ENCODE measurements around the gene FHOD3.

Gene FHOD3

DNA sequence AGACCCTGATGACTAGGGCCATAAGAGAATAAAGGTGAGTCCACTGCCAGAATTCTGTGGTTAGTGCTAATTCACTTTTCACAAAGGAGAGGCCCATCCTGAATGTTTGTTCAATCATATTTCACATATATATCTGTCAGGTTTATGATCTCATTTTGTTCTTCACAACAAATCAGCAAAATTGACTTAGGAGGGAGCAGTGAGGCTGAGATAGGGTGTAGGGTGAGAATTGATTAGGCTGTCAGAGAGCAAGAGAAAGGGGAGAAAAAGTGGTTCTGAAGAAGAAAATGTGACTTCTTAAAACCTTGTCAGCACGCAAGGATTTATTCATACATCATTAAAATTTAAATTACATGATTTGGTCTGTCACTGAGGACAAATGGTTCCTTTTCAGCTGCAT is 117.7 kb downstream of the FHOD3 start:
- no peak for DNase-seq

DNA sequence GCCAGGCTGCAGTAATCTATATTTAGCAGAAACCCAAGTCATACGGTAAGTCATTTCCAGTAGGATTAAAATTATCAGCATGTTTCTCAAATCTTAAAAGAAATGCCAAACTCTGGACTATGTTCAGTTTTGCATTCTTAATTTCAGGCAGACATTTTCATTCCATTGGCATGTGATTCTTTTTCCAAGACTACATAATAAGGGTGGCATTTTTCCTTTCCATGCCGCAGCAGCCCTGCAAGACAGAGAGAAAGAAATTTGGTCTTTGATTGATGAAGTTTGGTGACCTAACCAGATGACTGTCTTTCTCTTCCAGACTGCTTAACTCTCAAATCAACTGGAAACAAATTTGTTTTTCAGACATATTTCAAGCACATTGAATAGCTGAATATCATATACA is 118.1 kb downstream of the FHOD3 start:
- DNase-seq = no peak

DNA sequence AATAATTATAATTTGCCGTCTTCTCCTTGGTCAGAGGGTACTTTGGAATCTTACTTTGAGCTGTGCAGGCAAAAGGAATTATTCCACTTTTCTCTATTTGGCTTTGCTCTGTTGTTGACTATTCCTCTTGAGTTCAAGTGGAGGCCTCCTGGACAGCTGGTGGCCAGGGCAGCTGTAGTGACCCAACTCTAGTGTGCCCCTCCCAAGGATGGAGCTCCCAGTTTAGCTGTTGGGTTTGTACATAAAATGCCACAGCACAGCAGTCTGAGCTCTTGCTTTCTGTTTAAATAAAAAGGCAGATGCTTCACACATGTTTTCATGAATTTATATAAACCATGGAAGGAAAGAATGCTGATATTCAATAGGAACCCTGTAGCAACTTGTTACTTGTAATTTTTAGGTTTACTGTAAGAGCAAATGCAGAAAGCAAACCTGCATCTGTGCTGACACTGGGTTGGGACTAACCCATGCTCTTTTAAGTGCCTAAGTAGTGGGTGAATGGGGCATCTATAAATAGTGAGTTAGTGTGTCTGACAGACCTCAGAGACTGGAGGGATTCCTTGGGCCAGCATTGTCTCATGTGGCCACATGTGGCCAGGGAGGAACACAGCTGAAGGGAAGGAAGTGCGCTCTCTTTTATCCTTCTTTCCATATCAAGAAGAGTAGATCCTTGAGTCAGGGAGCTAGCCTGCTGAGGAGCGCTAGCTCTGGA is 121.8 kb downstream of the FHOD3 start:
- DNase-seq = no peak

DNA sequence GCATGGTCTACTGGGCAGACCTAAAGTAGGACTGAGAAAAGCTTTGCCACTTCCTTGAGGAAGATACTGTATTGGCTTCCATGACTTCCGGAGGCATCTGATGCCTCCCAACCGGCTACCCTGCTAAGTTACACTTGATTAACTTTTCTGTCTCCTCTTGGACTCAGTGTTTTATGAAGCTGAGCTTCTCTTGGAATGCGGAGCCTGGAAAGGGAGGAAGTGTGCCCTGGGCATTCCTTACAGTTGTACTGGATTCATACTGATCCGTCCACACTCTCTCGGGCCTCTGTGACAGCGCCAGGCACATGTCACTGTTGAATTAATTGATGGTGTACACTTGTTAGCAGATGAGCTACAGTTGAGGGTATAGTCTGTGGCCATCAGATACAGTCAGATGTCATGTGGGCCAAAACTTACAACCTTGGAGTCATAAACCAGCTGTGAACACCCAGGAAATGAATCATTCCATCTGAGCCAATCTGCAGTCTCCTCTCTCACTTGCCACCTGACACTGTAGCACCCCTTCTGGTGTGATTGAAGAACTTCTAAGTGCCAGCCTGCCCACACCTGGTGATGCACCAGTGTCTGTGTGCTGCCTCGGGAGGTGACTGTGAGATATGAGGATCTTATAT is 122.5 kb downstream of the FHOD3 start:
- no peak for DNase-seq

DNA sequence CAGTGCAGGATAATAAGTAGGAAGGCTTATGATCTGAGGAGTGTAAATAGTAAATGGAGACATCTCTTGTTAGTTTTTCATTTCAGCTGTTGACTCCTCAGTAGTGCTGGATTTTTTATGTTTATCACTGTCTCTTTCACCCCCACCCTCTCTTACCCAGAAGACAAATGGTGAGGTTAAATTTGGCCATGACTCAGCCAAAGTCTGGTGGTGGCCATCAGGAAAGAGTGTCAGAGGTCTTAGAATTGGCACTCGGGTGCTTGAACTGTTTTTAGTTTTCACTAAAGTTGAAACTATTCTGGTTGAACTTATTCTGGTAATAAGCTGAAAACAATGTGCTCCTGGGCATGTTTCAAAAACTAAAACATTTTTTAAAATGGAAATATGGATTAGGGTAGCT is 123.3 kb downstream of the FHOD3 start:
- DNase-seq = no peak

DNA sequence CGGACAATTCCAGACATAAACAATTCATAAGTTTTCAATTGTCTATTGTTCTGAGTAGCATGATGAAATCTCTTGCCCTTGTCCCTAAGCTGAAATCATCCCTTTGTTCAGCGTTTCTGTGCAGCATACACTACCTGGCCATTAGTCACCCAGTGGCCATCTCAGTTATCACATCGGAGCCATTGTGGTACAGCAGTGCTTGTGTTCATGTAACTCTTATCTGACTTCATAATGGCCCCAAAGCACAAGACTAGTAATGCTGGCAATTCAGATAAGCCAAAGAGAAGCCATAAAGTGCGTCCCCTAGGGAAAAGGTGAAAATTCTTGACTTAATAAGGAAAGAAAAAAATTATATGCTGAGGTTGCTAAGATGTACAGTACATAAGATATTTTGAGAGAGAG is 127.2 kb downstream of the FHOD3 start:
- no peak for DNase-seq

DNA sequence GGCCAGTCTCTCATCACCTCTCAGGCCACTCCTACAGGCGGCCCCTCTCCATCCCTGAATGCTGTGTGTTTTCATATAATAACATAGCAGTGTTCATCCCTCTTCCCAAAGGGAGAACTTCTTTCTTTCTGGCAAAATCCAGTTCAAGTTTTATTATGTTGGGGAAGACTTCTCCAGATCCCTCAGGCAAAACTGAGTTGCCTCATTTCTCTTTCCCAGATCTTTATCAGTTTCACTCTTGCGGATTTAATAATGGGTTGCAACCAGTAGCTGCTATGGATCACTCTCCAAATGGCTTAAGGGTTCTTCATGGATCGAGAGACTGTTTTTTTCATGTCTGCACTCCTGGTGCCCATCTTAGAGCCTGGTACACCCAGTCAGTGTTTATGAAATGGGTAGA is 129.9 kb downstream of the FHOD3 start:
- DNase-seq = no peak

DNA sequence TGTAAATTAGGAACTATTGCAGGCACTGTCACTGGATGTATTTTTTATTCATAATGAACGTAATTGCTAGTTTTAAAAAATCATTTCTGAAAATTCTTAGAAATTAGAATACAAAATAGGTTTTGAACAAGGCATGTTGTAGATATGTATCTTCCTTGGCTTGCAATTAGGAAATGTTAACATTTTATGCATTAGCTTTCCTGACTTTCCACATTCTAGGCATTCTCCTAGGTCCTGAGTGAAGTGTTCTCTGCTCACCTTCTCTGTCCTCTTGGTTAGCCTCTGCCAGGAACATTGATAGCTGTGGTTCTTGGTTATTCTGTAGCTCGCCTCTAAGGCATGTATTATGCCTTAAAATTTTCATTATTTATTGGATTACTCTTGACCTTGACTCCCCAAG is 130.3 kb downstream of the FHOD3 start:
- DNase-seq = no peak

DNA sequence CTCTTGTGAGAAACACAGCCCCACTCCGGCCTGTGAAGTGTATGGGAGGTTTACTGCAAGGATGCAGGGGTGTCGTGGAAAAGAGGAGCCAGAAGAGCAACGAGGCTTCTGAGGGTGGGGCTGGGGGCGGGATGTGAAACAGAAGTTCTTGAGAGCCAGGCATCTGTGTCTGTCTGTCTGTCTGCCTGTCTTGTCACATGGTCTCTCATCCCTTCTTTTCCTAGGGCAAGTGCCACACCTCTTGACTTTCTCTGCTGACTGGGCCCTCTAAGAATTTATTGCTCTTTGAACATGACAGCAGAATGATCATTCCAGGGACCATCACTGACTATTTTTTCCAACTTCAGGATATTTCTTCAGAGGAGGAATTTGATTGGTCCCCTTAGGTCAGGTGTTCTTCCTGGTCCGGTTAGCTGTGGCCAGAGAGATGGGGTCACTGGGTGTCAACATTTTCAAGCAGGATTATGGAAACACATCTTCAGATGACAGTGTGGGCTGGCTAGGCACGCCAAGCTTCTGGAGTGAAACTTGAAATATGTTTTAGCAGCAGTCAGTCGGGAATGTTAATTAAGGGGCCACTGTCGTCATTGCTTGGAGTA is 131.0 kb downstream of the FHOD3 start:
- no peak for DNase-seq

DNA sequence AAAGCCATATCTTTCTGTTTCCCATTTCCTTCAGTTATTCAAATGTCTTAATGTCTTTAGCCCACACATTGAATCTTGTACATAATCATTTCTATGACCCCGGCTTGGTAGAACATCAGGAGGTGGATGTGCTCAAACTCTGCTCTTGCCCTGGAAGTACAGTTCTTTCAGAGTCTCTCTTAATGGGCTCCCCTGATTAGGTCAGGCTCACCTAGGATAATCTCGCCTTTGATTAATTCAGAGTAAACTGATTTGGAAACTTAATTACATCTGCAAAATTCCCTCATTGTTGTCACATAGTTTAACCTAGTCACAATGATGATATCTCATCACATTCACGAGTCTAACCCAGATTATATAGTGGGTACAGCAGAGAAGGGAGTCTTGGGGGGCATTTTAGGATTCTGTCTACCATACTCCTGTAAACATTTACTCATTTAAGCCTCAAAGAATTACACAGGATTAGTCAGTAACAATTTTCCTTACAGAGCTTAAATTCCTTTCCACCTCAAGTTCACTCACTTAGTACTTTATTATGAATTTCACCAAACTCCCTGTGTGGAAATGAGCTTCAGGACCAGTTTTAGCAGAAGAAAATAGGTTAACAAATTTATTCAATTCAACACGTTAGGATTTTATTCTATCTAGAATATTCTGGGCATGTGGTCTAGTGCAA is 135.5 kb downstream of the FHOD3 start:
- DNase-seq = no peak

DNA sequence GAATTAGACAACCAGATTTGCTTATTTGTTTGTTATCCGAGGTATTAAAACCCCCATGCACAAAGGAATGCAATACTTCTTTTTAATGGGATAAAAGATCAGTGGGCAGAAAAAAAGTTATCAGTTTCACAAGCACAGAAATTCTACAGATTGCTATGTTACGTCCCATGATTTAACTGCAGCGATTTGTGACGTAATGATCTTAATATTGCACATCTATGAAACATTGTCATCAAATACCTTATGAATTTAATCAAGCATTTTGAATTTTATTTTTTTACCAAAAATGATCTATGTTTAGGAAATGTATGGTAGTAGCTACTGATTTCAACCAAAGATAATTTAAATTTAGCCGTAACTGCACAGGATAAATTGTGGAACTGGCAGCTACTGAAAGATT is 138.9 kb downstream of the FHOD3 start:
- no peak for DNase-seq

DNA sequence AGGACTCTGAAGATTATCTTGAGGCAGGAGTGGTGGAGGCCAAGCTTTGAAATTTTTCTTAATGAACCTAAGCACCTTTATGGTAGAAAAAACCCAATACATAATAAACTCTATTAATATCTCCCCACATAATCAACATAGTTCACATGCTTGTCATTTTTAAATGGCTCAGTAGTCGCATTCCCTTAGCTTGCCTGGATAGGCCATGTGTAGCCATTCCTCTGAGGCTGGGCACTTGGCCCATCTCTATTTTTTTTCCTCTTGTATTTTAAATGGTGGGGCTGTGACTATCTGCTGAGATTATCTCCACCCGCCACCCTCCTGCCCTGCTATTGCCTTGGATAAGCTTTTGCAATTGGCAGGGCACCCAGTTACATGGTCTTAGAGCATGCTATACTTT is 143.1 kb downstream of the FHOD3 start:
- DNase-seq = no peak

DNA sequence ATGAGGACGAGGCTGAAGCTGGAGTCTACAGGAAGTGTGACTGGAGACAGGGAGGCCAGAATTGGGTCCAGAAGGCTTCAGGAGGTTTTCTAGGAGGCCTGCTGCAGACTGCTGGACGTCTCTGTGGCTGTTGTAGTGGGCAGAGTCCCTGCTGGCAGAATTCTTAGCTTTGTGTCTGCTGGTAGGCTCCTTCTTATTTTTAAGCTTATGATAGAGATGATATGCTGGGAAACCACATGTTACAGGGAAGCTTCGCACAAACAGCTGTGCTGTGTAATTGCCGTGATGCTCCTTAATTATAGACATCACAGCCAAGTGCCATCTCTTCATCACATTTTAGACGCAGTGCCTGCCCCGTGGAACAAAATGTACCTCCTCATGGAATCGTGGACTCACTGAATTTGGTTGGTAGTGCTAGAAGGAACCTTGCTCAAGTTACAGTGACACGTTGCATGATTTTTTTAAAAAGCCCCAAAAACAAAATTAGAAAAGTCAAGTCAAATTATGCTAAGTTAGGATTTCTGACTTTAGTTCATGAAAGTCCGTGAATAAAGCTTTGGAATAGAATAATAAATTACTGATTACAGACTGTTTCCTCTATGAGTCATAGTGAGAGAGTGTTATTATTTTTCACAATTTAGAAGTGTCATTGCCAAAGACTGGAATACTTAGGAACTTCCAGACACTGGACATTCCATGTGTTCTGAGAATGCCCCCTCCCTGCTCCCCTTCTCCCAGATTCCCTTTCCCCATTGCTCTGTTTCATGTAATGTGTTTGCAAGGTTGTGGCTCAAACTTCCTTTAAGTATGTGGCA is 144.1 kb downstream of the FHOD3 start:
- no peak for DNase-seq

DNA sequence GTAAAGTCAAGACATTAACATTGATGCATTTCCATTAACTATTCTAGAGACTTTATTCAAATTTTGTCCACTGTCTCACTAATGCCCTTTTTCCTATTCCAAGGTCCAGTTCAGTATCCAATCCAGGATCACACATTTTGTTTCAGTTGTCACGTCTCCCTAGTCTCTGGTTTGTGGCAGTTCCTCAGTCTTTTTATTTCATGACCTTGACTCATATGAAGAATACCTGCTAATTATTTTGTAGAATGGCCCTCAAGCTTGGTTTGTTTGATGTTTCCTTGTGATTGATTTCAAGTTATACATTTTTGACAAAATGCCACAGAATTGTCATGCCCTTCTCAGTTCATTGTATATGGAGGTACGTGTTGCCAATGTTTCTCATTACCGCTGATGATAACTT is 145.2 kb downstream of the FHOD3 start:
- no peak for DNase-seq

DNA sequence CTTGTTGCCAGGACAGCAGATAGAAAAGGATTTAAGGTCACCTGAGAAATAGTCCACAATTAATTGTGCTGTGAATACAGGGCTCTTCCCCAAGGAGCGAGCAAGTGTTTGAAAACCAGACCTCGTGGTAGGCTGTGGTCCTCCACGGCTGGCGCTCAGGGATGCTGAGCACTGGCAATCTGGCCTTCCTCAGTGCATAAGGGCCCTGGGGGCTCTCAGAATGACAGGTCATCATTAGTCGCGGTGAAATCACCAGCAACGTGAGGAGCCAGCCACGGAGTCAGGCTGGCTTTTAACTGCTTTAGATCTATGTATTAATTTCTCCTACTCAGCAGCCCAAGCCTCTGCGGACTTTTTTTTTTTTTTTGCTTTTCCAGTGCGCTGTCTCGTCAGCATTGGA is 148.5 kb downstream of the FHOD3 start:
- no peak for DNase-seq

DNA sequence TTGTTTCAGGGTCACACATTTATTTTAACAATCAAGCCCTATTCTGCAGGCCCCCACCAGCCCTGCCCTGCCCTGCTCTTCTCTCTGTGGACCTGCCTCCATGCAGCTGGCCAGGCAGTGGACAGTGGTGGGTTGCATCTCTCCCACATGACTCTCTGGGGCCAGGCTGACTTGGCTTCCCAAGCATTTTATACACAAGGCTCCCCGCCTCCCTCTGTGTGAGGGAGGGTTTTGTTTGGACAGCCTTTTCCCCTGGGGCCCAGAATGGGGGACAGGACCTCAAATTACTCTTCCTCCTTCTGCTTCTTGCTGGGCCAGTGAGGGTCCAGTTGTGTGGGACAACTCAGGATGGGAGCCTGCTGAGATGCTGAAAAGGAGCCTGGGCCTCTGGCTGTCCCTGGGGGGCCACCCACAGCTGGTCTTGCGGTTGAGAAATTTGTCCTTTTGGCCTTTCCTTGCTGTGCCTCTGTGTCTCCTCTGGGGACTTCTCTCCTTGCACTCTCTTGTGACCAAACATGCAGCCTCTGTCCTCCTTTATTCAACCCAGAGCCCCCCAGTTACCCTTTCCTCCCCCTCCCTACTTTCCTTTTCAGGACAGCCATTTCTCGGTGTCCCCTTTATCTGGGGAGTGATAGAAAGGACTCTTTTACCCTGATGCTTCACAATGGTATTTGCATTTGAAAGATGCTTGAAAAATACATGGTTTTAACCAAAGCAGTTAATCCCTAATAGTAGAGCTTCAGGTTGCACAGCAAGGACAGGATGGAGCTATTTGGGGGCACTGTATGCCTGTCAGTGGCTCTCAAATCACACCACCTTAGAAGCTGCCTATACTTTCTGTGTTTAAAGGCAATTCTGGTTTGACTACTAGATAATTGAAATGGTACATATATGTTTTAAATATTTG is 151.1 kb downstream of the FHOD3 start:
- DNase-seq = no peak

DNA sequence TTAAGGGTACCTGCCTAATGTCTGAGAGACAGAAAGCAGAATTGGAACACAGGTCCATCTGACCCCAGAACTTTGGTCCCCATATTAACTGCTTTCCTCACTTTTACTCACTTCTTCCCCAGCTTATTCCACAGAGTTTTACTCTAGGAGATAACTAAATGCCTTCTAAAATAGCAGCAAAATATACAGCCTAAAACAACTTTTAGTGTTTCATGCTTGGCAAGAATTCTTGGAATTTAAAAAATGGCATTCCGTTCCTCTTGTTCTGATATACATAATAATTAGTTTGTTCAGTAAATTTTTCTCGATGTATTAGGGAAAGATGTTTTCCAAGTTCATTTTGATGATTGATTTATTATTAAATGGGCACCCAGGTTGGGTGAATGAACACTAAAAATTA is 151.9 kb downstream of the FHOD3 start:
- DNase-seq = no peak

DNA sequence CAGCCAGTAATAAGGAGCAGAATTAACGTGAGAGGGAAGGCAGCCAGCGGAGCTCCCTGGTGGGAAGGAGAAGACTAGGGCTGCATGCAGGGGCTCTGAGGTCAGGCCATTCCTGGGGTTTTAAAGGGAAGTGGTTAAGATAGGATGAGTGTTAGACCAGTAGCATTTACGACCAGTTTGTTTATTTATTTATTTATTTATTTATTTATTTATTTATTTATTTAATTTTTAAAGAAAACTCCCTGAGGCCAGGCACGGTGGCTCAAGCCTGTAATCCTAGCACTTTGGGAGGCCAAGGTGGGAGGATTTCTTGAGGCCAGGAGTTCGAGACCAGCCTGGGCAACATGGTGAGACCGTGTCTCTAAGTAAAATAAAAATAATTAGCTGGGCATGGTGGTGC is 152.8 kb downstream of the FHOD3 start:
- DNase-seq = no peak

DNA sequence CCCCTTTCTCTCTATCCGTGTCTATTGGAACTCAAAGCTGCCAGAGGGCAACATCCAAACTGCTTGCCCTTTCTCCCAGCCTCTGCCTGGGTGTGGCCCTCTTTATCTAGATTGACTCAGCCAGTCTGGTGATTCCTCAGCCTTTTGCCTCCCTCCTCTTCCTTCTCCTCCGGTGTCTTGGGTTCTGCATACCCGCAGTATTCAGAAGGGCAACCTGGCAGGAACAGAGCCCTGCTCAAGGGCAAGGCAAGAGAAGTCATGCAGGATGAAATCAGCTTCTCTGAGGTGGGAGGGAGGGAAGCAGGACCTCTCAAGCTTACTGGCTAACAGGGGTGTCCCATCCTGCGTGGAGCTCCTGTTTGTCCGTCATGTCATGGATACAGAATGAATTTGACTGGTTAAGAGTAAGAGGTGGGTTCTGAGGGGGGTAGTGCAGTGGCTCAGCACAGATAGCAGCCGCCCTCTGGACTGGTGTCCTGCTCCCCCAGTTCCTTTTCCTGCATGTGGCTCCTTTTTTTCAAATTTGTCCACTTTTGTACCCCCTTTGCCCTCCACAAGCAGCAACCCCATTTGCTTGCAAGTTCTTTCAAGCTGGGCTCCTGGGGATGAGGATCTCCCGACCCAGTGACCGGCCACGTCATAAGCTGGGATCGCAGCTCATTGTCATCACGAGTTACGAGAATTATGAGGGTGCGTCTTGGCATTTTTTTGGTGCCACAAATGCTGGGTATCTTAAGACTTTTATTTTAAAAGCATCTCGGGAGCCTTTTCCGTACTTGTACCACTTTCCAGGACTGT is 154.1 kb downstream of the FHOD3 start:
- no peak for DNase-seq

DNA sequence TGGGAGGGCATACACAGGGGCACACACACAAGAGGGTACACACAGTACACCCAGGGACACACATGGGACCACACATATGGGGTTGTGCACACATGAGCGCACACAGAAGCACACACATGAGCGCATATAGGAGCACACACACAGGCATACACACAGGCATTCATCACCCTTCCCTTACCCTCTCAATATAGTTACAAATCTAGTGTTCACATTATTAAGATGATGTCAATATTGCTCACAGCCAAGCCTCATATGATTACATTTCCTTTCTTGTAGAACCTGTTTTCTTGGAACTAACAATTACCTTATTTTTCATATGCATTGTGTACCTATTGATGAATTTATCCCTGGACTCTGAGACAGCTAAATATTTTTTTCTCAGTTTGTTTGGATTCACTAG is 156.7 kb downstream of the FHOD3 start:
- no peak for DNase-seq

DNA sequence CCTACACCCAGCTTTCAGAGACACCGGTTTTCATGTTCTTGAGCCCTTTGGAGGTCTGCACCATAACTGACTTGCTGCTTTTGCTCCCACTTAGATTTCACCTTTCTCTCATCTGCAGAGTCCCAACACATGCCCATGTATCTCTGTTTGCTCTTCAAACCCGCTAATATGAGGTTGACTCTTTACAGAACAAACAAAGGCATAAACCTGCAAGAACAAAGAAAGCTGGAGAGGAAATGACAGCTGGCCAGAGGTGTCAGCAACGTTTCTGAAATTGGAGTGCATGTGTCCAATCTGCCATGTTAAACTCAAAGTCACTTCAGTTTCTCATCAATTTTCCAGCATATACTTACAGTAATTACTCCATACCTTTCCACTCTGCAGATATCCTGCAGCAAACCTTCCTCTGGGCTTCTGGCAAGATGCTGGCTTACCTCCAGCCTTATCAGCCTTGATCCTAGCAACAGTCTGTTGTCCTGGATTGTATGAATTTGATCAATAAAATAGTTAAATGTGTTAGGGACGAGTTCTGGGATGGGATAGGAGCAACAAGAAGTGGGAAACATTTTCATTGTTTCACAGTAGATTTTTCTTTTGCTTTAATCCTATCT is 157.4 kb downstream of the FHOD3 start:
- DNase-seq = no peak

All from CD4-positive, alpha-beta T cell treated with Interleukin-17A for 1 hour (primary cell).